Breast epithelium (tissue), 3 donors: ENCODE measurements around the gene CTNNA3.

Experiments used
- CTCF ChIP-seq, 3 donors: fragments of 450-650 bp; IDR thresholded peaks; one replicate each; pipeline ENCODE4 v1.5.1; 2016 to 2017; ENCODE audit warnings: antibody characterized with exemption in 3 of 3, mild to moderate bottlenecking in 3 of 3, moderate library complexity in 3 of 3
- POLR2A ChIP-seq: fragments of 450-650 bp; IDR thresholded peaks from one replicate; pipeline ENCODE4 v1.6.1; 2016; ENCODE audit warnings: antibody characterized with exemption, mild to moderate bottlenecking, moderate library complexity

- TF ChIP-seq CTCF (IDR thresholded peaks at IDR 0.05) (no peak), POLR2A (no peak)
These were observed 1400.4 kb downstream of the CTNNA3 start for GRCh38 chr10:66295602-66296001.
